Body of pancreas (tissue), 4 donors: ENCODE results near the gene C1orf56. TPM values are rescaled to one million over a fixed set of nuclear protein-coding genes. Genes with fewer than 3 reads are reported as not detected.

ENCODE experiments used
- ATAC-seq: fragments of 150-250 bp; one replicate; pipeline ENCODE4 v1.9.1; 2016
- DNase-seq, 4 donors: peaks; one replicate each; pipeline ENCODE4 v3.0.0-alpha.2; 2019
- H3K27ac ChIP-seq, 4 donors: fragments of 200-600 bp; sonication (generic); 1 replicate in 3 of 4; 2 replicates in 1 of 4; pipeline versions ENCODE4 v1.5.1 to v1.6.1; 2016 to 2019; ENCODE audit warnings: mild to moderate bottlenecking in 1 of 4, mixed read lengths in 1 of 4, moderate library complexity in 1 of 4
- H3K27me3 ChIP-seq, 2 donors: fragments of 200-600 bp; sonication (generic); one replicate each; pipeline ENCODE4 v1.6.0; 2016; ENCODE audit warnings: mild to moderate bottlenecking in 1 of 2
- H3K36me3 ChIP-seq, 2 donors: fragments of 200-600 bp; sonication (generic); replicated peaks in 1 of 2; 2 replicates each; pipeline ENCODE4 v1.5.1; 2016; ENCODE audit warnings: low read depth in 2 of 2; ENCODE audit not compliant: insufficient read depth in 1 of 2
- H3K4me1 ChIP-seq: fragments of 200-600 bp; sonication (generic); one replicate; pipeline ENCODE4 v1.6.0; 2016
- H3K4me3 ChIP-seq, 2 donors: fragments of 200-600 bp; sonication (generic); 1 replicate in 1 of 2; 2 replicates in 1 of 2; pipeline ENCODE4 v1.5.1; 2016 to 2019
- H3K9me3 ChIP-seq, 3 donors: fragments of 200-600 bp; sonication (generic); 1 replicate in 2 of 3; 2 replicates in 1 of 3; pipeline ENCODE4 v1.5.1; 2016
- POLR2A ChIP-seq, 3 donors: fragments of 450-650 bp; IDR thresholded peaks; one replicate each; pipeline ENCODE4 v1.6.1; 2016; ENCODE audit warnings: antibody characterized with exemption in 3 of 3, mild to moderate bottlenecking in 2 of 3
- WGBS, 2 donors: methylation state at CpG; one replicate each; pipeline ENCODE4 v1.1.5; 2017; 5-methylcytosine and 5-hydroxymethylcytosine counted together
- intact Hi-C: fragments of 100-400 bp; cut with DNase I; formaldehyde crosslinking; loops from one replicate; pipeline ENCODE4 v1.15.1; 2023
- total RNA-seq, 2 donors: library from RNA; depleted of rRNA; stranded (reverse); fragments of >200 nt; gene quantifications; one replicate each; pipeline ENCODE4 v1.1.0, GENCODE V29; 2016
- TF ChIP-seq, protein P1 (sequence below), 7 experiments: fragments of 450-650 bp in 4 of 7; fragments of 200-600 bp in 3 of 7; sonication (generic) in 3 of 7; IDR thresholded peaks; one replicate each; pipeline ENCODE4 v1.5.1; 2016 to 2019; ENCODE audit warnings: antibody characterized with exemption in 7 of 7

Gene C1orf56
- total RNA-seq, 2 donors from 2014 or later, result 5.7 to 6.9 TPM

DNA sequence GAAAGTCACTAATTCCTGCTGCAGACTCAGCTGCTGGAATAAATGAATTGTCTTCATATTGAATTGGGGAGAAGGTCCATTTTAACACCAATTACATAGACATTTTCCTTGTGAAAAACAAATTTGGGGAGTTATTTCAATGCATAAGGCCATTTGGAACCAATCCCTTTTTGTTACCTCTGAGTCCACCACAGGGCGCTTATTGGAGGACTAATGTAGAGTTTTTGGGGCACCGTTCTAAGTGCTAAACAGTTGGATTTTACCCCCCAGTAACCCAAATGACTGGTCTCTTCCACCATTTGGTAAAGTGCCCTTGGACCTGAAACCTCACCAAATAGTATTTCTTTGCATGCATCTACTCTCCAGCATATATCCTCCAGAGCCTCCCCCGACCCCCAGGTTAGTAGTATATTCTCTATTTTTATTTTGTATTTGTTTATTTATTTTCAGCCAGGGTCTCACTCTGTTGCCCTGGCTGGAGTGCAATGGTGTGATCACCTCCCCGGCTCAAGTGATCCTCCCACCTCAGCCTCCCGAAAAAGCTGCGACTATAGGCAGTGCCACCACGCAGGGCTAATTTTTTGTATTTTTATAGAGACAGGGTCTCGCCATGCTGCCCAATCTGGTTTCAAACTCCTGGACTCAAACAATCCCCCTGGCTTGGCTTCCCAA, 37.7 kb upstream of the C1orf56 start:
- Histone ChIP-seq H3K9me3 (no peaks in the 10 kb centered on the region), H3K4me1 (peaks cover 55% of the 10 kb centered on the region), H3K27ac (peak overlapping the region in 2 of 4 donors; percentile 86 to 94), H3K36me3 (no peaks in the 10 kb centered on the region), H3K4me3 (no peak overlapping the region), H3K27me3 (no peaks in the 10 kb centered on the region)
- no peak for ATAC-seq
- intact Hi-C loops, result no loop called here
- TF ChIP-seq POLR2A (IDR thresholded peaks at IDR 0.05), result no peak
- TF ChIP-seq, protein P1, sequence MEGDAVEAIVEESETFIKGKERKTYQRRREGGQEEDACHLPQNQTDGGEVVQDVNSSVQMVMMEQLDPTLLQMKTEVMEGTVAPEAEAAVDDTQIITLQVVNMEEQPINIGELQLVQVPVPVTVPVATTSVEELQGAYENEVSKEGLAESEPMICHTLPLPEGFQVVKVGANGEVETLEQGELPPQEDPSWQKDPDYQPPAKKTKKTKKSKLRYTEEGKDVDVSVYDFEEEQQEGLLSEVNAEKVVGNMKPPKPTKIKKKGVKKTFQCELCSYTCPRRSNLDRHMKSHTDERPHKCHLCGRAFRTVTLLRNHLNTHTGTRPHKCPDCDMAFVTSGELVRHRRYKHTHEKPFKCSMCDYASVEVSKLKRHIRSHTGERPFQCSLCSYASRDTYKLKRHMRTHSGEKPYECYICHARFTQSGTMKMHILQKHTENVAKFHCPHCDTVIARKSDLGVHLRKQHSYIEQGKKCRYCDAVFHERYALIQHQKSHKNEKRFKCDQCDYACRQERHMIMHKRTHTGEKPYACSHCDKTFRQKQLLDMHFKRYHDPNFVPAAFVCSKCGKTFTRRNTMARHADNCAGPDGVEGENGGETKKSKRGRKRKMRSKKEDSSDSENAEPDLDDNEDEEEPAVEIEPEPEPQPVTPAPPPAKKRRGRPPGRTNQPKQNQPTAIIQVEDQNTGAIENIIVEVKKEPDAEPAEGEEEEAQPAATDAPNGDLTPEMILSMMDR (IDR thresholded peaks at IDR 0.05), result no peak
- DNase-seq, result no peak
- 92 to 96% methylated on average over 8 of the region's 8 CpGs for WGBS, 2 donors

DNA sequence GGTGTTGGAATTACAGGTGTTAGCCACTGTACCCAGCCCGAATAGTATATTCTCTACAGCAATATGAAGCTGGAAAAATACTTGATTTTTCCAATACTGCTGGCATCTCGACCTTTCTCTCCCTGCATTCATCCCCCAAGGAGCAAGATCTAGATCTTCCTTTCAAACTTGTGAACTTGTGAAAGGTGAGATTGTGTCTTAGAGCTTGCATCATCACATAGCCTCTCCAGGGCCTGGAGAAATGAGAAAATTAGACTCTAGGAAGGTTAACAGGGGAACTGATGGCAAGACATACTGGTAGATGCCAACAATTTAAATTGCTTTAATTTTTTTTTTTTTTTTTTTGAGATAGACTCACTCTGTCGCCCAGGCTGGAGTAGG, 37.2 kb upstream of the C1orf56 start:
- no peak overlapping the region for H3K27ac ChIP-seq
- ATAC-seq (no peak), DNase-seq (no peak)
- no peaks in the 10 kb centered on the region for H3K27me3 ChIP-seq
- intact Hi-C loops, result no loop called here
- WGBS, 2 donors, result 80 to 90% methylated on average over 3 of the region's 3 CpGs
- H3K4me3 ChIP-seq, result no peak overlapping the region
- TF ChIP-seq, protein P1 (IDR thresholded peaks at IDR 0.05), result no peak
- TF ChIP-seq POLR2A (IDR thresholded peaks at IDR 0.05), result no peak
- H3K9me3 ChIP-seq, result no peaks in the 10 kb centered on the region
- H3K36me3 ChIP-seq, result no peaks in the 10 kb centered on the region
- peaks cover 50% of the 10 kb centered on the region for H3K4me1 ChIP-seq

DNA sequence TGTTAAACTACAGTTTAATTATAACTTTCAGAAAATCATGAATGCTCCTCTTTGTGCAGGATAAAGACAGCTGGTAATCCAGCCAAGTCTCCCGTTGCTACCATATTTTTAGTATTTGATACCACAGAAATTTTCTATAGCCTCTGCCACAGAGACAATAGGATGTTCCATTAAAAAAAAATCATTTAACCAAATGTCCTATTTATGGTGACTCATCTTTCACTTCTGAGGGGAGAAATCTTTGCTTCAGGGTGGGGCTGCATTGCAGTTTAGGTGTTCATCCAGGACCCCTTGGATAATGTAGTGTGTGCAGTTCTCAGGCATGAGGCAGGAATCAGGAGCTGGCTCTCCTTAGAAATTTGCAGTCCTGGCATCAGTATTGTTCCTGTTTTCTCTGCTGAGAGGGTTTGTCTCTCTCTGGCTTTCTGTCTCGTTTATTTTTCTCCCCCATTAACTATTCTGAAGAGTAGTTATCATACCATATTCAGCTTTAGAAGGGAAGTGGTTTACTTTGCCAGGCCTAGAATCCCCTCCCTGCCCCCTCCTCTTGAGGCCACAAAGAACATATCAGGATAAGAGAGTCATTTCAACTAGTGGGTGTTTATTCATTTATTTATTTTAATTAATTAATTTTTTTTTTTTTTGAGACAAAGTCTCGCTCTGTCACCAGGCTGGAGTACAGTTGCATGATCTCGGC, 36.2 kb upstream of the C1orf56 start:
- H3K4me1 ChIP-seq, result peaks cover 48% of the 10 kb centered on the region
- peak overlapping the region in 1 of 4 donors; percentile 19 for H3K27ac ChIP-seq
- H3K9me3 ChIP-seq, result no peaks in the 10 kb centered on the region
- 66 to 68% methylated on average over 4 of the region's 4 CpGs for WGBS, 2 donors
- H3K36me3 ChIP-seq, result no peaks in the 10 kb centered on the region
- ATAC-seq (no peak), DNase-seq (no peak)
- H3K27me3 ChIP-seq, result no peaks in the 10 kb centered on the region
- no peak overlapping the region for H3K4me3 ChIP-seq
- intact Hi-C loops, result no loop called here
- TF ChIP-seq POLR2A (IDR thresholded peaks at IDR 0.05), result no peak
- TF ChIP-seq, protein P1 (IDR thresholded peaks at IDR 0.05), result no peak

DNA sequence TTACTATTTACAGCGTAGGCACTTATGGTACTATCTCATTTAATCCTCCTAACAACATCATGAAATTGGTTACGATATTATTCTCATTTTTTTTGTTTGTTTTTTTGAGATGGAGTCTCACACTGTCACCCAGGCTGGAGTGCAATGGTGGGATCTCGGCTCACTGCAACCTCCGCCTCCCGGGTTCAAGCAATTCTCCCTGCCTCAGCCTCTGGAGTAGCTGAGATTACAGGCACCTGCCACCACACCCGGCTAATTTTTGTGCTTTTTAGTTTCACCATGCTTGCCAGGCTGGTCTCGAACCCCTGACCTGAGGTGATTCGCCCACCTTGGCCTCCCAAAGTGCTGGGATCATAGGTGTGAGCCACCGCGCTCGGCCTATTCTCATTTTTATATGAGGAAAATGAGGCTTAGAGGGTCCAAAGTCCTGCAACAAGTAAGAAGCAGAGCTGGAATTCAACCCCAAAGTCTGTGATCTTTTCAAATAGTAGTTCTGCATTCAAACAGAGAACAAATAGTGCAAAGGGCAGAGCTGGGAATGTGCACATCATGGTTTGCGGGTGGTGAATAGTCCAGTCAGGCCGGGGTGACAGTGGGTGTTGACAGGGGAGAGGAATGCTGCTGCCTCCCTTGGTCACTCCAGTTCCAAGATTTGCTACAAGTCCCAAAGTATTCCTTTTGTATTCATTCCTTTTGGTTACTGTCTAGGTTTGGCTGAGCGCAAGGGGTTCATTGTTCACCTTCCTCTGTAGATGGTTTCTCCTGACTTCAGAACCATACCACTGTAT, 34.7 kb upstream of the C1orf56 start:
- Histone ChIP-seq H3K9me3 (no peaks in the 10 kb centered on the region), H3K4me1 (peaks cover 37% of the 10 kb centered on the region), H3K4me3 (no peak overlapping the region), H3K27ac (peak overlapping the region; percentile 15 to 53 (median 24)), H3K27me3 (no peaks in the 10 kb centered on the region), H3K36me3 (no peaks in the 10 kb centered on the region)
- ATAC-seq, result no peak
- no peak for DNase-seq
- TF ChIP-seq POLR2A (IDR thresholded peaks at IDR 0.05), result no peak
- TF ChIP-seq, protein P1 (IDR thresholded peaks at IDR 0.05), result no peak
- intact Hi-C loops, result no loop called here
- 76 to 83% methylated on average over 13 to 14 of the region's 14 CpGs for WGBS, 2 donors
